ENCODE measurements around the gene CDK14.

CDK14 gene

GRCh38 chr7:90843472-90843871 lies 247.4 kb downstream of the CDK14 start:
- H3K4me3 ChIP-seq (ENCODE audit: low read length, poor library complexity, severe bottlenecking) = no peak overlapping the region
- no peaks in the 10 kb centered on the region for H3K36me3 ChIP-seq (ENCODE audit: insufficient read depth, low read length)
- no peaks in the 10 kb centered on the region for H4K20me1 ChIP-seq (ENCODE audit: insufficient read depth, low read length, poor library complexity, severe bottlenecking)
- no peak for TF ChIP-seq EZH2phosphoT487 (IDR thresholded peaks at IDR 0.05; ENCODE audit: borderline replicate concordance)
- no peak for TF ChIP-seq CTCF (conservative IDR thresholded peaks at IDR 0.05; ENCODE audit: low read length)
- H2AFZ ChIP-seq (ENCODE audit: low read length) = no peak overlapping the region
- no peaks in the 10 kb centered on the region for H3K9me3 ChIP-seq (ENCODE audit: insufficient read depth, low read depth, low read length)
- no peaks in the 10 kb centered on the region for H3K4me1 ChIP-seq (ENCODE audit: insufficient read depth, low read length, poor library complexity, severe bottlenecking)
- H3K27me3 ChIP-seq (ENCODE audit: insufficient read depth, low read length, poor library complexity, severe bottlenecking) = no peaks in the 10 kb centered on the region
- no peak overlapping the region for H3K9ac ChIP-seq (ENCODE audit: low read depth, low read length, poor library complexity, severe bottlenecking)
- no peaks in the 10 kb centered on the region for H3K9me2 ChIP-seq (replicated peaks; ENCODE audit: low read depth, low read length)
- H3K79me2 ChIP-seq (ENCODE audit: insufficient read depth, low read length) = no peaks in the 10 kb centered on the region
- no peaks in the 10 kb centered on the region for H3F3A ChIP-seq (ENCODE audit: low read depth)
- no peak overlapping the region for H3K4me2 ChIP-seq (ENCODE audit: low read depth, low read length, poor library complexity, severe bottlenecking)

GRCh38 chr7:90844421-90844820 lies 248.3 kb downstream of the CDK14 start:
- Histone ChIP-seq H3K9ac (ENCODE audit: low read depth, low read length, poor library complexity, severe bottlenecking) (no peak overlapping the region), H2AFZ (ENCODE audit: low read length) (no peak overlapping the region), H3K4me2 (ENCODE audit: low read depth, low read length, poor library complexity, severe bottlenecking) (no peak overlapping the region), H3K4me1 (ENCODE audit: insufficient read depth, low read length, poor library complexity, severe bottlenecking) (no peaks in the 10 kb centered on the region), H3K9me3 (ENCODE audit: insufficient read depth, low read depth, low read length) (no peaks in the 10 kb centered on the region), H3K9me2 (replicated peaks; ENCODE audit: low read depth, low read length) (no peaks in the 10 kb centered on the region), H3K36me3 (ENCODE audit: insufficient read depth, low read length) (no peaks in the 10 kb centered on the region), H3F3A (ENCODE audit: low read depth) (no peaks in the 10 kb centered on the region), H3K27me3 (ENCODE audit: insufficient read depth, low read length, poor library complexity, severe bottlenecking) (no peaks in the 10 kb centered on the region), H3K4me3 (ENCODE audit: low read length, poor library complexity, severe bottlenecking) (no peak overlapping the region), H4K20me1 (ENCODE audit: insufficient read depth, low read length, poor library complexity, severe bottlenecking) (no peaks in the 10 kb centered on the region), H3K79me2 (ENCODE audit: insufficient read depth, low read length) (no peaks in the 10 kb centered on the region)
- TF ChIP-seq EZH2phosphoT487 (IDR thresholded peaks at IDR 0.05; ENCODE audit: borderline replicate concordance) (no peak), CTCF (conservative IDR thresholded peaks at IDR 0.05; ENCODE audit: low read length) (no peak)

GRCh38 chr7:90846192-90846591 lies 250.1 kb downstream of the CDK14 start:
- Histone ChIP-seq H3K4me3 (ENCODE audit: low read length, poor library complexity, severe bottlenecking) (no peak overlapping the region), H3K9me2 (replicated peaks; ENCODE audit: low read depth, low read length) (no peaks in the 10 kb centered on the region), H3K9ac (ENCODE audit: low read depth, low read length, poor library complexity, severe bottlenecking) (no peak overlapping the region), H3K9me3 (ENCODE audit: insufficient read depth, low read depth, low read length) (no peaks in the 10 kb centered on the region), H3K79me2 (ENCODE audit: insufficient read depth, low read length) (no peaks in the 10 kb centered on the region), H3F3A (ENCODE audit: low read depth) (no peaks in the 10 kb centered on the region), H3K27me3 (ENCODE audit: insufficient read depth, low read length, poor library complexity, severe bottlenecking) (no peaks in the 10 kb centered on the region), H4K20me1 (ENCODE audit: insufficient read depth, low read length, poor library complexity, severe bottlenecking) (no peaks in the 10 kb centered on the region), H3K4me1 (ENCODE audit: insufficient read depth, low read length, poor library complexity, severe bottlenecking) (no peaks in the 10 kb centered on the region), H3K4me2 (ENCODE audit: low read depth, low read length, poor library complexity, severe bottlenecking) (no peak overlapping the region), H3K36me3 (ENCODE audit: insufficient read depth, low read length) (no peaks in the 10 kb centered on the region), H2AFZ (ENCODE audit: low read length) (no peak overlapping the region)
- TF ChIP-seq CTCF (conservative IDR thresholded peaks at IDR 0.05; ENCODE audit: low read length) (no peak), EZH2phosphoT487 (IDR thresholded peaks at IDR 0.05; ENCODE audit: borderline replicate concordance) (no peak)

All from Loucy (cell line).